Fibroblast of lung (primary cell): ENCODE data around the gene EML1.

ENCODE experiments used
- CTCF ChIP-seq, 2 donors: IDR thresholded peaks in 1 of 2; conservative IDR thresholded peaks in 1 of 2; 1 replicate in 1 of 2; 2 replicates in 1 of 2; pipeline ENCODE4 v1.5.1; 2011 to 2012; ENCODE audit warnings: low read length in 2 of 2, control low read depth in 1 of 2, inconsistent platforms in 1 of 2, low read depth in 1 of 2, mild to moderate bottlenecking in 1 of 2
- EZH2 ChIP-seq: IDR thresholded peaks from 2 replicates; pipeline ENCODE4 v1.5.1; 2012; ENCODE audit warnings: low read length, control low read depth, mild to moderate bottlenecking; ENCODE audit errors: missing control alignments

- TF ChIP-seq CTCF (conservative IDR thresholded peaks at IDR 0.05 in 1 of 2, IDR thresholded peaks at IDR 0.05 in 1 of 2; ENCODE audit: low read depth in 1 of 2, low read length in 2 of 2), result no peak
- no peak for TF ChIP-seq EZH2
These were observed 17.3 kb downstream of the EML1 start for GRCh38 chr14:99810559-99810874.
